ENCODE measurements around the gene NR2F1.
A peak's percentile ranks its signal among the peaks of the same experiment; 100 is the strongest.

NR2F1 gene

GRCh38 chr5:93604644-93605515 is 21.9 kb downstream of the NR2F1 start:
- DNase-seq: no peak

- no peak for DNase-seq
Measured at GRCh38 chr5:93606382-93606752, 23.3 kb downstream of the NR2F1 start.

DNA sequence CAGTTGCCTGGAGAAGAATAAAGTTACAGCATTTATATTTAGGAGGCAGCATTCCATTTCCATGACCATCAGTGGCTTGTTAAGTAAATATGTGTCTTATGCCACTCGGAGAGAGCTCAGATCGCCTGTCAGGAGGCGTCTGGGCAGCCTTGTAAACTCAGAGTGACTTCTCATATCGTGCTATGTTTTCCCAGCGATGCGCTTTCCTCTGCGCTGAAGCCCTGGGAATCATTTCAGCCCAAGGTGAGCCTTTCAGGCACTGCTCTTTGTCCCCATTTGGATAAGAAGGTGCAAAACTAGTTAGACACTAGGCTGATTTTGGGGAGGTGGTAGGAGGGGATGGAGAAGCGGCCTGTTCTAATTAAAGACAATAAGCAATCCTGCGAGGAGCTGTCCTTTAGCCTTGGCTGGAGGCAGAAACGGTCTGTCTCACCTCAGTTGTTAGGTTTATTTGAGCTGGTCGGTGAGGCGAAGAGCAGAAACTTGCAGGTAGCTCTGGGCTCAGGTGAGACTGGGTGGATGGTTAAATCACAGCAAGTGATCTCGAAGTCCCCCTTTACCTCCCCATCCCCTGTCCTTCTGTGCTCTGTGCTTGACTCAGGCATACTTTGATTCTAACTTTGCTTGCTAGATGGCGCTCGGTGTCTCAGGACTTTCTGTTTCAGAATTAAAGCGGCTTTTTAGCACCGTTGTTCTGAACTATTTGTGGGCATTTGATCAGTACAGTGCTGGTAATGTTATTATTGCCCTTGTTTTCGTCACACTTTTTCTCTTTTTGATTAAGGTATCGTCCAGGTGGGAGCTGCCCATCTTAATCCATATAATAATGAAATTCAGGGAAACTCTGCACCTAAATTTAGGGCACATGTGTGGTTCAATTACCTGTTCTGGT is 24.6 kb downstream of the NR2F1 start:
- DNase-seq: no peak

DNA sequence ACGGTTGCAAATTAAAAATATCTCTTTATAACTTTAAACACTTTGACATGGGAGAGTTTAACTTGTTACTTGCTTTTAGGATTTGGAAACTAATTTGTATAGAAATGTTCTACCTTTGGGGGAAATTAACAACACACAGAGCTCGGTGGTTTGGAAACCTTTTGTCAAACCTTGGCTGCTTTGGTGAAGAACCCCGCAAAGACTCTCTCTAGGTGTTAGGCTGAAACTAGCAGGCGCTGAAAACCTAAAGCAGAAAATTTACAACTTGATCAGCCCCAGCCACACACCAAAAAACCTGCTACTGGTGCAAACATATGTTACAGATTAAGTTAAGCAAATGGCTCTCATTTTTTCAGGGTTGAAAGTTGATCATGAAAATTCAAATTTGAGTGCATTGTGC is 25.8 kb downstream of the NR2F1 start:
- no peak for DNase-seq

GRCh38 chr5:93609762-93610161 is 26.7 kb downstream of the NR2F1 start:
- DNase-seq: no peak

- no peak for DNase-seq
Measured at GRCh38 chr5:93610581-93611272, 27.7 kb downstream of the NR2F1 start.

- no peak for DNase-seq
Measured at GRCh38 chr5:93611273-93611975, 28.4 kb downstream of the NR2F1 start.

DNA sequence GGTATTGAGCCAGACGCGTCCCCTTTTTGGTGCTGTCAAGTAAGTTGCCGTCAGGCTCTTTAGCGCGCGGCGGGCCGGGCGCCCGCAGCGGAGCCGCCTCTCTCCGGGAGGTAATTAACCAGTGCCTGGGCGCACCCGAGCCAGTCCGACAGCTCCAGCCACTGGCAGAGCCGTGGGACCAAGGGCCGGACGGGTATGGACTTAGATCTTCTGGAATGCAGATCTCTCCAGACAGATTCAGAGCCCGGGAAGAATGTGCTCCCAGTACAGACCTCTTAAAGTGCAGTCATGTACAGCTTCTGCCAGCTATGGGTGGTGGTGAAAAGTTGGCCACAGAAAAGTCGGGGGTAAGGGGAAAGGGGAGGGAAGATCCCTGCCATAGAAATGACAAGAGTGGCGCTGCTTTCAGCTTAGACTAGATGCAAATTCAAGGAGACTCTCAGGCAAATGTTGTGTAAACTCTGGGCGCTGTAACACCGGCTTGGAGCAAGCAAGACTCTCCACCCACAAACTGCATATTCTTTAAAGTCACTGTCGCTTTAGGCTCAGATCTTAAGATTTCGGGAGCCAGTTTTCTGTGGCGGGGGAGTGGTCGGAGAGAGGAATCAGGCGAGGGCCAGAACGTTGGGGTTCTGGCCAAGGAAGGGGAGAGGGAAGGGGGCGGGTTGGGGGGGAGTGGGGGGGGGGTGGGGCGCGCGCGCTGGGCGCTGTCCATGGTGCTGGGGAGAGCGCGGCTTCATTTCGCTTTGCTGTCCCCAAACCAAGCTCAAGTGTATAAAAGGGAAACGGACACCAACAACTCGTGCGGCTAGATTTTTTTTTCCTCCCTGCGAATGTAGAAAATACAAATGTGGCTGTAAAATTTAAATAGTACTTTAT is 29.2 kb downstream of the NR2F1 start:
- no peak for DNase-seq

GRCh38 chr5:93612855-93613243 is 29.8 kb downstream of the NR2F1 start:
- no peak for DNase-seq

DNA sequence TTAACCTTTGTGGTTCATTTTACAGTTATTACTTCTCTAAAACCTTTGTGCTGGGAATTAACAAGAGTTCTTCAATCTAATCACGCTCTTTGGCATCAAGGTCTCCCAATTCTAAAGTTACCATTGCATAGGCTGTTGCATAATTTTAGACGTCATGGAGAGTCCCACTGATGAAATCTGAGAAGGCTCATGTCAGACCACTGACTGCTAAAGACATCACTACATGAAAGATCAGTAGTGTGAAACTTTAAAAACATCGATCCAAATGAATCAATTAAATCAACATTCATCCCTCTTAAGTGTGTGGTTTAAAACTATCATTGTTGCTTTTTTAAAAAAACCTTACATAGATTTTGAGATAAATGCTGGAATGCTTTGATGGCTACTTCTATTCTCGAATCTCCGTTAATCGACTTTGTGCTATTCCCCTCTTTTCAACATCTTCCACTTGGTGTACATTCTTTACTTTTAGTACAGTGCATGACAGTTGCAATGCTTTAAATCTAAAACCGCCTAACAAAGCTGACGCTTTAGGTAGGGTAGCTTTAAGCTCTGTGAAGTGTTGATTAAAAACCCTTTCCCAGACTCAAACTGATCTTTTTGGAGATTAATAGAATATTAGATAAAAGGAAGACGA is 33.6 kb downstream of the NR2F1 start:
- no peak for DNase-seq

GRCh38 chr5:93620487-93621326 is 37.7 kb downstream of the NR2F1 start:
- DNase-seq: peak; percentile 51 to 62

DNA sequence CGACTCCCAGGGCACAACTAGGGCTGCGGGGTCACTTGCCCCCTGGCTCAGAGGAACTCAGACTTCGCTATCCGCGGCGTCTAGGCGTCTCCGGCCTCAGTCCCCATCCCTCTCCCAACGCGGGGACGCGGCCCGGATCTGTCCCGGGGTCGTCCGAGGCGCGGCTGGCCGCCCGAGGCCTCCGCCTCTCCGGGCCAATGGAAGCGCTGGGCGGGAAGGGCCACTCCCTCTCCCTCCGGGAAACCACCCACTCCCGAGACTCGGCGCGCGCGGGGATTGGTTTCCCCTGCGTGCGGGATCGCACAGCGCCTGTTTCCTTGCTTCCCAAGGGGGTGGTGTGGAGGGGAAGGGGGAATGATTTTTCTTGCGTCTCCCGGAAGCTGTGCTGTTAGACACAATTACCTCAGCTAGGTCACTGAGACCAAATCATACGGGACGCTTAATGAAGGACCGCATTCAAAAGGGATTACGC is 38.3 kb downstream of the NR2F1 start:
- peak; percentile 64 to 79 for DNase-seq

DNA sequence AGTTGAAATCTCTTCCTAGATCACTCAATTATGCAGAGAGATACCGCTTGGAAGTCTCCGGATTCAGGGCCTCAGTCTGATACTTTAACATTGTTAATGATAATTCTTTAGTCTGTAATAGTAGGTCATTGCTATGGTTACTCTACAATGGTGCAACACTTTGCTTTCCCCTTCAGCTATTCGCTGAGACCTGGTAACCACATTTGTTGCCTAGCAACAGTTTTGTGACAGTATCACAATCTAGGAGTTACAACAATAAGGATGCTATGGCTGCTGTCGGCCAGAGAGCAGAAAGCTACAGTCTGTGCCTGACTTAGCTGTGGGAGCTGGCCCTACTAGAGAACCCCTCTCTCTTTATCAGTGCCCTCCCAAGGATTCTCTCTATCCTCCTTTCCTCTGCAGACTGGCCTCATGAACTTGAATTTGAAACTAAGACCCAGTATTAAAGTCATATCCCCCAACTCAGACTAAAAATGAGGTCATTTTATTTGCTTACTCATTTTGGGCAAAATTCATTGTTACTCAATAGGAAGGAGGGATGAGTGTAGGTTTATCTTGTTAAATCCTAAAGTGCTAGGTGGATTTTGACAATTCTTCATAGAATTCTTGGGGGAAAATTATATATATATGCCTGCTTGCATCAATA is 39.3 kb downstream of the NR2F1 start:
- DNase-seq: peak; percentile 45 to 53

DNA sequence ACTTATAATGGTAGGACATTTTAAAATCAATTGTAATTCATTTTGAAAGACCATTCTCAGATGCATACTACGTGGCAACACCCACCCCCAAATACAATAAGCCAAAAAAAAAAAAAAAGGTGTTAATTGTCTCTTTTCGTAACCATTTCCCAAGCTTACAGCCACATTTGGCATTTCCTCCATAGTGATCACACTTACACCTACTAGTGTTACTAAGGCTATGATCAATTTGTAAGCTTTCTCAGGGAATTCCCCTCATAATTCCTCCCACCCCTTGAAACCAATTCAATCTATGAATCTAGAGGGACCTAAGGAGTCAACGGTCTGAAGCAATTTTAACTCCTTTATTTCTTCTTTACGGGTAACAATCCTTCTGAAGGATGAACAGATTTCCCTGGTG is 40.1 kb downstream of the NR2F1 start:
- no peak for DNase-seq

- DNase-seq: no peak
Measured at GRCh38 chr5:93626801-93627200, 43.8 kb downstream of the NR2F1 start.

DNA sequence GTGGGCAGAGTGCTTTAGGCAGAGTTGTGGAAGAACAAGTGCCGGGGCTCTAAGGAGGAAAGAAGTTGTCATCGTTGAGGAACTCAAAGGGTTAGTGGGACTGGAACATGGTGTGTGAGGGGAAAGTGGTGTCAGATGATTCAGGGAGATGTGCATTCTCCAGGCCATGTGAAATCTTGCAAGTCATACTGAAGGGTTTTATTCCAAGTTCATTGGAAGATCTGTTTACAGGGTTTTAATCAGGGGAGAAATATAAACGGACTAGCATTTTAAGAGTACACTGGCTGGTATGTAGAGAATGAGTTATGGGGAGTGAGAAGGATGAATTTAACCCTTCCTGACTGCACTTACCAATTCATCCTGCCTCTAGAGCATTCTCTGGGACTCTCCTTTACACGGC is 49.3 kb downstream of the NR2F1 start:
- no peak for DNase-seq

GRCh38 chr5:93635991-93636390 is 53.0 kb downstream of the NR2F1 start:
- DNase-seq: no peak

GRCh38 chr5:93636837-93637236 is 53.8 kb downstream of the NR2F1 start:
- DNase-seq: no peak

GRCh38 chr5:93637697-93638096 is 54.7 kb downstream of the NR2F1 start:
- DNase-seq: no peak

- no peak for DNase-seq
Measured at GRCh38 chr5:93642526-93642925, 59.5 kb downstream of the NR2F1 start.

All from NCI-H1930 (cell line).